Ovary (tissue), 9 donors: ENCODE results near the gene IKBIP. TPM values are rescaled to one million over a fixed set of nuclear protein-coding genes. Genes with fewer than 3 reads are reported as not detected.

Experiments
- DNase-seq, 5 donors: peaks; one replicate each; pipeline ENCODE4 v3.0.0-alpha.2; 2019 to 2020
- H3K27ac ChIP-seq, 2 donors: fragments of 200-600 bp; one replicate each; pipeline versions ENCODE4 v1.5.1 to v1.8.0; 2019 to 2022
- H3K27me3 ChIP-seq: fragments of 200-600 bp; one replicate; pipeline ENCODE4 v1.8.0; 2022
- H3K36me3 ChIP-seq: fragments of 200-600 bp; sonication (generic); one replicate; pipeline ENCODE4 v1.5.1; 2019
- H3K4me1 ChIP-seq: one replicate; pipeline ENCODE4 v1.8.1; 2013; ENCODE audit warnings: mild to moderate bottlenecking, moderate library complexity; ENCODE audit not compliant: insufficient read depth
- H3K4me3 ChIP-seq: fragments of 200-600 bp; sonication (generic); one replicate; pipeline ENCODE4 v1.5.1; 2017
- H3K9me3 ChIP-seq, 2 donors: fragments of 200-600 bp in 1 of 2; sonication (generic) in 1 of 2; one replicate each; pipeline versions ENCODE4 v1.5.1 to v1.8.1; 2013 to 2019; ENCODE audit warnings: mild to moderate bottlenecking in 1 of 2, moderate library complexity in 1 of 2
- EP300 ChIP-seq: sonication (generic); formaldehyde crosslinking; IDR thresholded peaks from one replicate; pipeline ENCODE4 v1.6.1; 2017; ENCODE audit warnings: antibody characterized with exemption
- POLR2A ChIP-seq: fragments of 450-650 bp; IDR thresholded peaks from one replicate; pipeline ENCODE4 v1.6.1; 2017; ENCODE audit warnings: antibody characterized with exemption, mild to moderate bottlenecking, moderate library complexity
- WGBS, 3 donors: extraction: QIAGEN DNeasy Blood & Tissue Kit in 1 of 3; methylation state at CpG; one replicate each; pipeline versions ENCODE4 v1.1.5 to v1.1.7; 2013 to 2017; 5-methylcytosine and 5-hydroxymethylcytosine counted together
- intact Hi-C, 4 donors: fragments of 100-400 bp; cut with DNase I; formaldehyde crosslinking; loops; one replicate each; pipeline versions ENCODE4 v1.11.0 to v1.15.1; 2022 to 2023
- polyA plus RNA-seq, 2 donors: library from polyadenylated mRNA; stranded (reverse); fragments of 200-250 nt in 1 of 2; fragments of 350-450 nt in 1 of 2; fragmentation: Illumina TruSeq in 1 of 2; extraction: RNeasy Lipid Tissue Mini Kit (QIAGEN cat#74804) in 1 of 2; gene quantifications; one replicate each; pipeline ENCODE4 v1.2.3, GENCODE V29; 2013 to 2014
- total RNA-seq, 7 donors: library from RNA; depleted of rRNA in 2 of 7; stranded (reverse); fragments of >200 nt in 2 of 7; fragmentation: NEBNext Ultra II Directional in 3 of 7; extraction: Animal tissue kit (Norgen Biotek cat#: 25700) in 3 of 7; gene quantifications; one replicate each; pipeline versions ENCODE4 v1.1.0 to v1.2.4, GENCODE V29; 2016 to 2023
- TF ChIP-seq, protein P1 (sequence below), 3 donors: fragments of 450-650 bp in 2 of 3; fragments of 200-600 bp in 1 of 3; IDR thresholded peaks; one replicate each; pipeline versions ENCODE4 v1.5.1 to v1.8.0; 2016 to 2022; ENCODE audit warnings: antibody characterized with exemption in 3 of 3, mild to moderate bottlenecking in 1 of 3
- donor health status: DM: no; HTN: no; CAD: no; lungs with moderate emphysema.
- donor health status: DM: no; HTN: no; CAD: no.
- donor health status: Bipolar disorder and iron deficiency.
- donor health status: DM: yes; HTN: yes; CAD: no.
- donor health status: DM: no; HTN: no; CAD: no.
- donor health status: DM: yes; HTN: yes; CAD: no.

The IKBIP gene
- total and polyA plus RNA-seq, 9 donors = 6.8 to 12.4 (median 9.8) TPM

DNA sequence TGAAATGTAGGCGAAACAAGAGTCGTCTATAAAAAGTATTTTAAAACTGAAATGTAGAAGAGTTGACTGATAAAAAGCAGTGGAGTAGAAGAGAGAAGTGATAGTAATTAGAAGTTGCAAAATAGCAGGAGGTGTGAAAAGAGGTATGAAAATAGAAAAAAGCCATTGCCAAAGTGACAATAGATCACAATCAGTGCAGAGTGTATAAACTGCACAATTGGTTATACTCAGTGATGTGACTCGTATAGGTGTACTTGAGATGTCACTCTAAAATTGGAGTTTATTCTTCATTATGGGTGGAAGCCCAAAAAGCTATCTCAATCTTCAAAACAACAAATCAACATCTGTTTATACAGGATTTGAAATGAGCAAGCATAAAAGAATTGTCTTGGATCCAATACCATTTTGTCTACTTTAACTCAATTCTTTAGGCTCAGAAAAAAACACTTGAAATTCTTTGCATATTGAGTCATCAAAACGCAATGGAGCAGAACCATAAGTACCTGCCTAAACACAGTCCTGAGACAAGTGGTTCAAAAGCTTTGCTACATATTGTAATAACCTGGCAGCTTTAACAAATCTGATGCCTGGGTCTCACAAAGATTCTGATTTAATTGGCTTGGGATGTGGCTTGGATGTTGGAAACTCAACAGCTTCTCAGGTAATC, 8.8 kb downstream of the IKBIP start:
- TF ChIP-seq POLR2A (no peak), EP300 (no peak)
- TF ChIP-seq, protein P1, sequence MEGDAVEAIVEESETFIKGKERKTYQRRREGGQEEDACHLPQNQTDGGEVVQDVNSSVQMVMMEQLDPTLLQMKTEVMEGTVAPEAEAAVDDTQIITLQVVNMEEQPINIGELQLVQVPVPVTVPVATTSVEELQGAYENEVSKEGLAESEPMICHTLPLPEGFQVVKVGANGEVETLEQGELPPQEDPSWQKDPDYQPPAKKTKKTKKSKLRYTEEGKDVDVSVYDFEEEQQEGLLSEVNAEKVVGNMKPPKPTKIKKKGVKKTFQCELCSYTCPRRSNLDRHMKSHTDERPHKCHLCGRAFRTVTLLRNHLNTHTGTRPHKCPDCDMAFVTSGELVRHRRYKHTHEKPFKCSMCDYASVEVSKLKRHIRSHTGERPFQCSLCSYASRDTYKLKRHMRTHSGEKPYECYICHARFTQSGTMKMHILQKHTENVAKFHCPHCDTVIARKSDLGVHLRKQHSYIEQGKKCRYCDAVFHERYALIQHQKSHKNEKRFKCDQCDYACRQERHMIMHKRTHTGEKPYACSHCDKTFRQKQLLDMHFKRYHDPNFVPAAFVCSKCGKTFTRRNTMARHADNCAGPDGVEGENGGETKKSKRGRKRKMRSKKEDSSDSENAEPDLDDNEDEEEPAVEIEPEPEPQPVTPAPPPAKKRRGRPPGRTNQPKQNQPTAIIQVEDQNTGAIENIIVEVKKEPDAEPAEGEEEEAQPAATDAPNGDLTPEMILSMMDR (IDR thresholded peaks at IDR 0.05) = no peak
- no peak for DNase-seq
- no peaks in the 10 kb centered on the region for H3K9me3 ChIP-seq
- no peaks in the 10 kb centered on the region for H3K27me3 ChIP-seq
- no peak overlapping the region for H3K4me3 ChIP-seq
- H3K4me1 ChIP-seq = no peaks in the 10 kb centered on the region
- no peak overlapping the region for H3K27ac ChIP-seq
- H3K36me3 ChIP-seq = no peaks in the 10 kb centered on the region
- intact Hi-C loops = no loop called here
- WGBS, 3 donors = 76 to 81% (median 77%) methylated on average over 4 of the region's 4 CpGs

DNA sequence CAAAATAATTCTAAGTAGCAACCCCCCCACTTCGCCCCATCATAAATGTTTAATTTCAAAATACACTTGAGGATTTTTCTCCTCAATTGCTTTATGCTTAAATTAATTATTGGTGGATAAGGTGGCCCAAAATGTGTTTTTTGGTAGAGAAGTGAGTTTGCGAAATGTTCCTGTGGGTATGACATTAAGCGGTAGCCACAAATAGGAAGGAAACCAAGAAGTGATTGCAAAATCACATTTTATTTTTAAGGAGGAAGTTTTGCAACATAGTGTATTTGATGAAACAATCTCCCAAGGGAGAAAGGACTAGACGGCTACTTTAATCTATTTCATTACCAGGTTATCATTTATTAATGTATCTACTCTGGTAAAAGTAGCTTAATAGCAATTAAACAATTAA, 25.6 kb downstream of the IKBIP start:
- DNase-seq = no peak
- no peaks in the 10 kb centered on the region for H3K36me3 ChIP-seq
- TF ChIP-seq EP300 (no peak), POLR2A (no peak)
- TF ChIP-seq, protein P1 (IDR thresholded peaks at IDR 0.05) = no peak
- H3K27ac ChIP-seq = no peak overlapping the region
- H3K4me1 ChIP-seq = no peaks in the 10 kb centered on the region
- no peaks in the 10 kb centered on the region for H3K9me3 ChIP-seq
- intact Hi-C loops = no loop called here
- H3K27me3 ChIP-seq = no peaks in the 10 kb centered on the region
- no peak overlapping the region for H3K4me3 ChIP-seq
- 66 to 74% (median 72%) methylated on average over 4 of the region's 4 CpGs for WGBS, 3 donors

DNA sequence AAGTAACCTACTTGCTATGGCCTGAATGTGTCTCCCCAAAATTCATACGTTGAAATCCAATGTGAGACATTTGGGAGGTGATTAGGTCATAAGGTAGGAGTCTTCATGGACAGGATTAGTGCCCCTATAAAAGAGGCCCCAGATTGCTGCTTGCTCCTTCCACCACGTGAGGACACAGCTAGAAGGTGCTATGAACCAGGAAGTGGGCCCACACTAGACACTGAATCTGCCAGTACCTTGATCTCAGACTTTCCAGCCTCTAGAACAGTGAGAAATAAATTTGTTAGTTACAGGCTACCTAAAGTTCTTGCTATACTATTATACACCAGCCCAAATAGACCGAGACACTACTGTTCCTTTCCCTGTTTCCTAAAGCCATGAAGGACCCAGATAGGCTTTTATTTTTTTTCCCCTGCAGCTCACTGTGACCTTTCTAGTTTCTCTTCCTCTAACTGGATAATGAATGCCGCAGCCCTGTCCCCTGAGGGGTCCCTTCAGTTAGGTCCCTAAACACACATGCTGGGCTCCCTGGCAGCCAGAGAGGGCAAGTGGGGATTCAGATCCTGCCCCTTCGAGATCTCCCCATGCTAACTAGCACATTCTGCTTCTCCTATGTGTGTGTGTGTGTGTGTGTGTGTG, 31.8 kb downstream of the IKBIP start:
- intact Hi-C loops = no loop called here
- H3K36me3 ChIP-seq = no peaks in the 10 kb centered on the region
- no peak for TF ChIP-seq EP300
- TF ChIP-seq POLR2A = no peak
- TF ChIP-seq, protein P1 (IDR thresholded peaks at IDR 0.05) = no peak
- no peaks in the 10 kb centered on the region for H3K27me3 ChIP-seq
- DNase-seq = no peak
- H3K4me3 ChIP-seq = no peak overlapping the region
- no peaks in the 10 kb centered on the region for H3K4me1 ChIP-seq
- 77 to 86% (median 82%) methylated on average over 5 of the region's 5 CpGs for WGBS, 3 donors
- no peaks in the 10 kb centered on the region for H3K9me3 ChIP-seq
- H3K27ac ChIP-seq = no peak overlapping the region

DNA sequence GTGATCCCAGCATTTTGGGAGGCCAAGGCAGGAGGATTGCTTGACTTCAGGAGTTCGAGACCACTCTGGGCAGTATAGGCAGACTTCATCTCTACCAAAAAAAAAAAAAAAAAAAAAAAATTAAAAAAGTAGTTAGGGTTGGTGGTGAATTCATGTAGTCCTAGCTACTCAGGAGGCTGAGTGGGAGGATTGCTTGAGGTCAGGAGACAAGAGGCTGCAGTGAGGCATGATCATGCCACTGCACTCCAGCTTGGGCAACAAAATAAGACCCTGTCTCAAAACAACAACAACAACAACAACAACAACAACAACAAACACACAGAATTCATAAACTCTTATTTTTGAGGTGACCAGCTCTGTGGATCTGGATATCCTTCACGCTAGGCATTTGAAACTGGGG, 34.0 kb downstream of the IKBIP start:
- Histone ChIP-seq H3K27me3 (no peaks in the 10 kb centered on the region), H3K27ac (no peak overlapping the region), H3K36me3 (no peaks in the 10 kb centered on the region), H3K9me3 (no peaks in the 10 kb centered on the region), H3K4me3 (no peak overlapping the region), H3K4me1 (no peaks in the 10 kb centered on the region)
- TF ChIP-seq POLR2A (no peak), EP300 (no peak)
- TF ChIP-seq, protein P1 (IDR thresholded peaks at IDR 0.05) = no peak
- intact Hi-C loops = no loop called here
- WGBS, 3 donors = 93 to 100% (median 97%) methylated on average over 2 of the region's 2 CpGs
- no peak for DNase-seq
